Neural cell (in vitro differentiated cells): ENCODE measurements around the gene ITGA4.

Source experiments
- CTCF ChIP-seq: fragments of 450-650 bp; IDR thresholded peaks from 2 replicates; pipeline ENCODE4 v1.5.1; 2014; ENCODE audit warnings: antibody characterized with exemption, mild to moderate bottlenecking, moderate library complexity; ENCODE audit not compliant: poor library complexity, severe bottlenecking
- MXI1 ChIP-seq: fragments of 450-650 bp; conservative IDR thresholded peaks from 2 replicates; pipeline ENCODE4 v1.6.1; 2014; ENCODE audit warnings: antibody characterized with exemption, mild to moderate bottlenecking; ENCODE audit not compliant: poor library complexity, severe bottlenecking
- POLR2AphosphoS5 ChIP-seq: IDR thresholded peaks from 2 replicates; pipeline ENCODE4 v1.6.1; 2012

GRCh38 chr2:181457741-181458425 is 697 bp downstream of the ITGA4 start:
- no peak for TF ChIP-seq CTCF
- no peak for TF ChIP-seq MXI1
- TF ChIP-seq POLR2AphosphoS5: no peak
